Activated T-cell treated with anti-CD3 and anti-CD28 coated beads for 1 hour (primary cell): ENCODE measurements around the gene SOX5.
"Not testable (repeated sequence)": the region's sequence is repeated elsewhere in the genome, so short reads cannot be mapped to it uniquely, and the experiment has no call there.

Source experiments
- DNase-seq: peaks from one replicate; pipeline ENCODE4 v3.0.0-alpha.2; 2020; ENCODE audit warnings: low read depth

The SOX5 gene

DNA sequence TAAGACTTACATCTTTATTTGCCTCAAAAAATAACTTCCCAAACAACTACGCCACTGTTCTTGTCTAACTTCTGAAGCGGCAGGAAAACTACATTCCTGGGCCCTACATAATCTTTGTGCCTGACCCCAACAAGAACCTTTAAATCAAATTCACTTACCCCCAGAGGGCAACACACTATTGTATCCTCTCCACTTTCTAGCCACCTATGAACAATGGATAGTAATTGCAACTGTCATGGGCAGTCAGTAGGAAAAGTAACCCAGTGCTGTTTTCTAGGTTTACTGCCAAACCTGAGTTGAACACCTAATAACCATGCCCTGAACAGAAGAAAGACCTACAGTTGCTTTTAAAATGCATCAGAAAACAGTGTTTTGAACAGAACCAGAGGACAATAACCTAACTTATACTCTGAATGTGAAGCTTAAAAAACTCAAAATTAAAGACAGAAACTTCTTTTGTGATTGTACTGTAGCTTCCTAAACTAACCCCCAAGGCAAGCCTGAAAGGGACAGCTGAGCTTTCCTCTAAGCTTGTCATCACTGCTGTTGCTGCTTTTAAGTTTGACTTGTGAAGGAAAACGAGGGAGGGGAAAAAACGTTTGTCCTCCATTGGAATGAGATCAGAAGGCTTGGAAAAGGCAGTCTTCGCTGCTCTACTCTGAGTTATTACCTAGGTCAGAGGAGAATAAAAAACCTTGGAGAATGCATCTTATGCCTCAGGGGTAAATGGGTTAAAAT is 195.7 kb downstream of the SOX5 start:
- no peak for DNase-seq

DNA sequence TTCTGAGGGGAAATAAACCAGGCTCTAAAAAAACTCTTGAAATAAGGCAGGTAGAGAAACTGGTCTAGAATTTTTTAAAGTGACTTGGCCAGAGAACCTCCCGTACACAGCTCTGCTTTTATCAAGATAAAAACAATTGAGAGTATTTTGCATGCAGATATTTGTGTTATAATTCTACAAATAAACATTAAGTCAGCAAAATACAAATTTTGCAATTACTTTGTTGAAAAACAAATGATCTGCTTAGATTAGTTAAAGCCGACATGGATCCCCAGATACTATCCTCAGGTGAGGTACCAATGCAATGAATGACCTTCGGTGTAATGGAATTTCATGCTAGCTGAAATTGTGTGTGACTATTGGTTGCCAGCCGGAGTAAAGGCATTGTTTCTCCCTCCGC is 197.2 kb downstream of the SOX5 start:
- no peak for DNase-seq

DNA sequence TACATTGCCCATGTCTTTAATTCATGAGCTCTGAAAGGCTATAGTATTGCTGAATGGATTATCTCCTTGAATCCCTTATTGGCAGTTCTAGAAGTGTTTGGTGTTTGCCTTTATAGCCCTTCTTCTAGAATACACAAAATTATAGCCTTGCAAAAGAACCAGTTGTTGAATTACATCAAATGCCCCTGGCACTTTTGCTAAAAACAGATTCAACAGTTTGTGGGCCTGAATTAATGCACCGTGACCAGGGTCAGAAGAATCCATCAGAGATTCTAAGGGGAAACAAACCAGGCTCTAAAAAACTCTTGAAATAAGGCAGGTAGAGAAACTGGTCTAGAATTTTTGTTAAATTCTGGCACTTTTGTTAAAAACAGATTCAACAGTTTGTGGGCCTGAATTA is 197.8 kb downstream of the SOX5 start:
- no peak for DNase-seq

DNA sequence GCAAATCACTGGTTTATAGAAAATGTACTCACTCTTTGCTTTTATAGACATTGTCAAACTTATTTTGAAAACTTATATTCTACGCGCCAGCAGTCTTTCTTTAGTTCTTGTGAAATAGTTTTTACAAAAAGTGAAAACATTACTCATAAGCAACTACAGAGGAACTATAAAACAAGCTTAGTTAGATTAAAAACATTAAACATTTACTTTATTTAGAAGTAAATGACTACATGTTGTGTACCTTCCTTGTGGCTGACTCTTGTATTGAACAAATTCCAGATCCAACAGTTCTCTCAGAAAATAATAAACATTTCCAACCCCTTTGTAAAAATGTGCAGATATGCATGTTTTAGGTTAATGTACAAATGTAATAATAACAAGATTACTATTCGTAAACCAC is 198.5 kb downstream of the SOX5 start:
- DNase-seq = no peak

DNA sequence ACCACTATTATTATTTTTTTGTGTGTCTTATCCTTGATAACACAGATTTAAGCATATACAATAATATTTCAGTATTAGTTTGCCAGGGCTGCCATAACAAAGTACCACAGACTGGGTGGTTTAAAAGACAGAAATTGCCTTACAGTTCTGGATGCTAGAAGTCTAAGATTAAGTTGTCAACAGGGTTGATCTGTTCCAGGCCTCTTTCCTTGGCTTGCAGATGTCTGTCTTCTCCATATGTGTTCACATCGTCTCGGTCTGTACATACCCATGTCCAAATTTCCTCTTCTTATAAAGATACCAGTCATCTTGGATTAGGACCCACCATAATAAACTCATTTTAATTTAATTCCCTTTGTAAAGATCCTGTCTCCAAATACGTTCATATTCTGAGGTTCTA is 204.8 kb downstream of the SOX5 start:
- DNase-seq = no peak

DNA sequence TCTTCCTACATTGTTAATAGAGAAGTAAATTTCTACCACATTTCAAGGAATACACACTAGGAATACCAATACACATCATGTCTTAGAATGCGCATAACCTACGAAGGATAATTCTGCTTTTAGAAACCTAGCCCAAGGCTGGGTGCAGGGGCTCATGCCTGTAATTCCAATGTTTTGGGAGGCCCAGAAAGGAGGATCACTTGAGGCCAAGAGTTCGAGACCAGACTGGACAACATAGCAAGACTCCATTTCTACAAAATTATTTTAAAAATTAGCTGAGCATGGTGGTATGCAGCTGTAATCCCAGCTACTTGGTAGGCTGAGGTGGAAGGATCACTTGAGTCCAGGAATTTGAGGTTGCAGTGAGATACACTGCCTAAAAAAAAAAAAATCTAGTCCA is 206.9 kb downstream of the SOX5 start:
- DNase-seq = no peak

DNA sequence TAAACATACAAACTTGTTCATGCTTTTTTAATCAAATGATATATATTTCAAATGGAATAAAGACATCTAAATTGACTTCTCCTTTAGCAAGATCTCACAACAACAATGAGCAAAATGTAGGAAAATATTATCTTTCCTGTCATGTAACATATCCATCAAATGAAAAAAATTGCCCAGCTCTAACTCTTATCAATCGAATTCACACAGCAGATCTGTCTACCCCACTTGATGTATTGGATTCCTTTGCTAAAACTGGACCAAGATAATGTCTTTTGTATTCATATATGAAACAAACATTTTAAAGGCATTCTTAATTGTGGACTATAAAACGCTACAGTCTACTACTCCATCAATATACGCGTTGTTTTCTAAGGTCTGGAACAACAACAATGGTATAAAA is 218.0 kb downstream of the SOX5 start:
- DNase-seq = no peak

DNA sequence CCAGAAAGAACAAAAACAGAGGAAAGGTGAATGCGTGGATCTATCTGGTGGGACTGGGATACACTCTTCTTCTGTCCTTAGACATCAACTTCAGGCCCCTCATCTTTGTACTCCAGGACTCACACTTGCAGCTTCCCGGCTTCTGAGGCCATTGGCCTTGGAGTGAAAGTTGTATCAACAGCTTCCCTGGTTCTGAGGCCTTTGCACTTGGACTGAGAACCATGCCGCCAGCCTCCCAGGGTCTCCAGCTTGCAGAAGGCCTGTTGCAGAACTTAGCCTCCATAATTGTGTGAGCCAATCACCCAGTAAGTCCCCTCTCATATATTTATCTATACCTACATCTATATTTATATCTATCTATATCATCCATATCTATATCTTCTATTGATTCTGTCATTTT is 218.4 kb downstream of the SOX5 start:
- DNase-seq = no peak

DNA sequence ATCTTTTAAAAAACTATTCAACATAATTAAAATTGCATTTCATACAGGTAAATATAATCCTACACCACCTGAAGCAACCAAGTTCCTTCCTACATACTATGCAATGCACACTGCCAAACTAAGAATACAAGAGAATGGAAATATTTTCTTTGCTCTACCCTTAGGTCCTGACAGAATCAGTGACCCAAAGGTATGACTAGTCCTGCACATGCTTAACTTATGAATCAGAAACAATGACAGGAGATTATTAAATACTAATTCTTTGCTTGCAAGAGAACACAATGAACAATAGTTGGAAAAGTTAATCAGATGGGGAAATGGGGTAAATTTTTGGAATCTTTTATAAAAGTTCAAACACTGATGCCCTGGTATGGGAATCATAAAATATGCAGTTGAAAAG is 220.1 kb downstream of the SOX5 start:
- DNase-seq = no peak

DNA sequence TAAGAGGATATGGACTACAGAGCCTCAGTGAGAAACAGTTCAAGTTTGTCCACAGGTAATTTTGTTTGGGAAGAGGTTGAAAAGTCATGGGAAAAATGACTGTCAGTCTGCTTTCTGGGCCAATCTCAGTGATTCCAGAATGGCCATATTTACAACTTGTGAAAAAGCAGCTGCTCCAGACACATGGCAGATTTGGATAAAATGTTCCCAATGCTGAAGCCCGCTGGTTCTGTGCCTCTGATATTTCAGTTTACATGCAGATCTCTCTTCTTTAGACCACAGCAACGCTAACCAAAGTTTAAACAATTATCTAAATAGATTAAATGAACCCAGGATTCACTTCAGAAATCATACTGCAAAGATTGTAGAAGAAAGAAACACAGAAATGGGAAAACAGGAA is 222.8 kb downstream of the SOX5 start:
- DNase-seq = no peak

DNA sequence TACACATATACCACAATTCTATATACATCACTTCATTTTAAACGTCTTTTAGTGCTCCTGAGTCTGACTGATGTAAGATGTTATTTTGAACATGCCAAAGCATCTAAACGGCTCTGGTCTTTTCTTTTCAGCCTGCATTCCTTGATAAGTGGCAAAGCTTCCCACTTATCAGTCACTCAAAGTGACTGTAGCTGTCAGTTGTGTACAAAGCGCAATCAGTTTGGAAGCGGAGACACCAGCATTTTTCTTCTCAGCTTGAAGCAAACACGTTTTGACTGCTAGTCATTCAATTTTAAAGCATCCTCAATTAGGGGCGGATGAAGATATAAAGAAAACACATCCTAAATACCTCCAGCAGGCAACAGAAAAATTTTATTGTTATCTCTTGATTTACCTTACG is 226.8 kb downstream of the SOX5 start:
- no peak for DNase-seq

DNA sequence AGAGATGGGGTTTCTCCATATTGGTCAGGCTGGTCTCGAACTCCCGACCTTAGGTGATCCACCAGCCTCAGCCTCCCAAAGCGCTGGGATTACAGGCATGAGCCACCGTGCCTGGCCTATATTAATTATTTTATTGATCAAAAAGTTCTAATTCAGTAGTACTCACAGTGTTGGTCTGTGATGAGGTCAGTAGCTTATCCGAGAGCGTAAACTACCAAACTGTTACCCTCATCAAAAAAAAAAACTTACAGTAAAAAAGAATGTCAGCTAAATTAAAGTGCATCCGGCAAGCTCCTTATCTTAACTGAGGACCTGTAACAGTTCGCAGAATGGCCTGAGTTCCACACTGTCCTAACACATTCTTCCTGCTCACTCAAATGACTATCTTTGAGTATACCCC is 228.2 kb downstream of the SOX5 start:
- no peak for DNase-seq

DNA sequence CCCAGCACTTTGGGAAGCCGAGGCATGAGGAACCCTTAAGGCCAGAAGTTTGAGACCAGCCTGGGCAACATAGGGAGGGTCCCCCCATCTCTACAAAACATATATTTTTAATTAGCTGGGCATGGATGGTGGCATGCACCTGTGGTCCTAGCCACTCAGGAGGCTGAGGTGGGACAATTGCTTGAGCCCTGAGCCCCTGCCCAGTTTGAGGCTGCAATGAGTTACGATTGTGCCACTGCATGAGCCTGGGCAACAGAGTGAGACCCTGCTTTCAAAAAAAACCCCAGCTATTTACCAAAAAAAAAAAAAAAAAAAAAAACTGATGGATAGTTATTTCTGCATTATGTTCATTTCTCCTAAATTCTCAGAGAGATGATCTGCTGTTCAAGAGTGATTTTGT is 230.0 kb downstream of the SOX5 start:
- DNase-seq = no peak

DNA sequence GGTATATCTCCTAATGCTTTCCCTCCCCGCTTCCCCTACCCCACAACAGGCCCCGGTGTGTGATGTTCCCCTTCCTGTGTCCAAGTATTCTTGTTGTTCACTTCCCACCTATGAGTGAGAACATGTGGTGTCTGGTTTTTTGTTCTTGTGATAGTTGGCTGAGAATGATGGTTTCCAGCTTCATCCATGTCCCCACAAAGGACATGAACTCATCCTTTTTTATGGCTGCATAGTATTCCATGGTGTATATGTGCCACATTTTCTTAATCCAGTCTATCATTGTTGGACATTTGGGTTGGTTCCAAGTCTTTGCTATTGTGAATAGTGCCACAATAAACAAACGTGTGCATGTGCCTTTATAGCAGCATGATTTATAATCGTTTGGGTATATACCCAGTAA is 239.1 kb downstream of the SOX5 start:
- not testable (repeated sequence) for DNase-seq

DNA sequence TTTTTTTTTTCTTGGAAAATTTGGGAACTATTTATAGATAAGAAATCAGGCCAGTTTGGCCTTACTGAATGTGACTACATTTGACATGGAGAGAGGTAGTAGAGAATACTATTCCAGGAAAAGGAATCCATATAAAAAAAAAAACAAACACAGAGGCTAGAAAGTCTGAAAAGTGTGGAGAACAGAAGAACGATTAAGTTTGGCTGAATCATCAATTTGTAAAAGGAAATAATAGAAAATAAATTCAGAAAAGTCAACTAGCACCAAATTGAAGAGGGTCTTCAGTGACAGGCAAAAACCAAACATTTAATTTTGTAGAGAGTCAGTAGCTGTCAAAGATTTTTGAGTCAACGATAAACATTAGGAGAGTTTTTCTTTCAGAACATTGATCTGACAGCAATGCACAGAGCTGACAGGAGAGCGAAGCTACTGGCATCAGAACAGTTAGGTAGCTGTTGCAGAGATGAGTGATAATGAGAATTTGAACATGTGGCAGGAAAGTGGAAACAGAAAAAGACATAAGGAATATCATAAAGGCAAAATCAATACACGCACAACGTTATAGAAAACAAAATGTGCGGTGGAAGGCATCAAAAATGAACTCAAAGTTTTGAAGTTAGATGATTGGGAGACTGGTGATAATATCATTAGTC is 241.2 kb downstream of the SOX5 start:
- DNase-seq = no peak

DNA sequence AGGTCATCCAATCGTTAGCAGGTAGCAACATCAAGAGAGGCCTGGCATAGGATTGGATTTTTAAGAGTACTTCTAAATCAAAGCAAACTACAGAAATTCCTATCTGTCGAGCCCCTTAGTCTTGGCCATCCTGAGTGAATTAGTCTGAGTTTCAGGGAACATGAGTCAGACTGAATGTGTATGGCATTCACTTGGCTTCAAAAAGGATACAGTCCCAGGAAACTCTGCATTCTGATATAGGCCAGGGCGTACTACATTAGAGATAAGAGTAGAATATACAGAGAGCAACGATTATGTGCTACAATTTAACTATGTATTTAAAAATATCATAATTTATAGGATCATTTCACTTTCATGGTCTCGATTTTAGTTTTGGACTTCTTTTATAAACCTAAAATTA is 242.2 kb downstream of the SOX5 start:
- no peak for DNase-seq

DNA sequence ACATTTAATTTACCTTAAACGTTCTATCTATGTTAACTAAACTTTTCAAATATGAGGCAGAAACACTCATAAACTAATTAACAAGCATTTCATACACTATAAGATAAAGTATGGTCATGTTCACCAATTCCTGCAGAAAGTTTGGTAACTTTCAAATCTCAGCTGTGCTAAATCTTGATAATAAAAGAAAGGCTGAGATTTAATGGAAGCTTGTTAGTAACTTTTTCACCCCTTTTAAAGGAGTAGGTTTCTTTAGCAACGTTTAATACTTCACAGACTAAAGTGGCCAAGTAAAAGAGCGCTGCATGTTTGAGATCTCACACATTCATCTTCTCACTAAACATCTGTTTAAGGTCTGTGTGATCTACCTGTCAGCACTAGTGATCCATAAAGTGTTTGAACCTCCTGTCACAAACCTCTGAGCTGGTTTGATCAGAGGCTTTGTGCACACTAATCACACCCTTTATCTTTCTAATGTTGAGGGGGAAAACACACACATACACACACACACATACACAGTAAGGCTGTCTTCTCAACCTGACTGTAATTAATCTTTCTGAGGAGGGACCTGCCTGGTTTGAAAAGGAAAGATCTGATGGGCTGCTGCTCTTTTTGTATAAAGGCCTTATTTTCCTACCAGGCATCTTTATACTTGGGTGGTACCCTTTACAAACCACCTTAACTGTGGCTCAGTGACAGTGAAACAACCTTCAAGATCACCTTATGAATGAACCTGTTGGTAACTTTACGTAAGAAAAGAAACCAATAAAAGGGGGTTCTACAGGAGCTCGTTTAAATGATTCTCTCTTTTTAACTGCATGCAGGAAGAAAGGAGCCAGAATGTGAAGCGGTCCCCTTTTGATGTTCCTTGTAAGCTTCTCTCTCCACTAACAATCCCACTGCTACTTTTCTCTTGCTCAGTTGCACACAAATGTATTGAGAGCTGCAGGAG is 244.2 kb downstream of the SOX5 start:
- no peak for DNase-seq

DNA sequence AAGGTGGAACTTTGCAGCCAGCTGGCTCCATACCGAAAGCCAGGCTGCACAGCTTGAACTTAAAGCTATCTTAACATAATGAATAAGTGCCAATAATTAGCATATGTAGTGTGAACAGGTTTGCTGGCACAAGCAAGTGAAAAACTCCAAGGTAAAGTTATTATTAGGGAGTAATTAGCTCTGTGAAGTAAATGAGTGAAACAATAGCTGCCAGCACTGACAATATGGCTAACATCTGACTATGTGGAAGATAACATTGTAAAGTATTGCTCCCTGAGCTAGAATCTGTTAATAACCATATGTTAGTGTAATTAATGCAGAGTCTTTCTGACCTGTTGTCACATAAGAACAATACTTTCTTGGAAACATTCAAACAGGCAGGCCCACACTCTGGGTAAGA is 246.4 kb downstream of the SOX5 start:
- DNase-seq = no peak

DNA sequence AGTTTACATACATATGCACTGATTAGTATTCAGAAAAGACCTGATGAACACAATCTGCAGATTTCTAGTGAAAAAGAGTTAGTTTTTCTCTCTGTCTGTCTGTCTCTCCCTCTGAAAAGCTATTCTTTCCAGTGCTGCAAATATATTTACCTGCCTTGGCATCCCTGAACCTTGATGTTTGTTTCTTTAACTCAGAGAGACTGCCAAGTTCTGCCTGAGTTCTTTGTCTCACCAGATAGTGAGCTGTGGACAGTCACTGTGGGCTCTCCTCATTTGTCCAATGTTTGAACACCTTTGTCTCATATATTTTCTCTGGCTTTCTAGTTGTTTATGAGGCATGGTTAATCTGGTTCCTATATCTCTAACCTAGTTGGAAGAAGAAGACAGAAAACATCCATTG is 250.4 kb downstream of the SOX5 start:
- no peak for DNase-seq

DNA sequence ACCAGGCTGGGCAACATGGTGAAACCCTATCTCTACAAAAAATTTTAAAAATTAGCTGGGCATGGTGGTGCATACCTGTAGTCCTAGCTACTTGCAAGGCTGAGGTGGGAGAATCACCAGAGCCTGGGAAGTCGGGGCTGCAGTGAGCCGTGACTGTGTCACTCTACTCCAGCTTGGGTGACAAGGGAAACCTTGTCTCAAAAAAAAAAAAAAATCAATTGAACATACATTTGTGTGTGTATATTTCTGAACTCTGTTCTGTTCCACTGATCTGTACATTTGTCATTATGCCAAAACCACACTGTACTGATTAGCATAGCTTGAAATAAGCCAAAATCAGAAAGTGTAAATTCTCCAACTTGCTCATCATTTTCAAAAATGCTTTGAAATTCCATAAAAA is 254.6 kb downstream of the SOX5 start:
- no peak for DNase-seq

DNA sequence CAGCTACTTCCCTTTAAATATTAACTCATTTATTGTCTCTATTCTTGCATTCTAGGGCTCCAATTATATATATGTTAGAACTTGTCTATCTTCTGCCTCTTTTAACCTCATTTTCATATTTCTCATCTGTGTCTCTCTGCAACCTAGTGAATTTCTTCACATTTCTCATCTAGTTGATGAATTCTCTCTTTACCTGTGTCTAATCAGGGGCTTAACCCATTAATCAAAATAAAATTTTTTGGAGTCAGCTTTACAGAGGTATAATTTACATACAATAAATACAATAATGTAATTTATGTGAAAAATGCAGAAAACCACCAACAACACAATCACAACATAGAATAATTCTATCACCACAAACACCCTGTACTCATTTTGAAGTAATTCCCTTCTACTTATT is 255.2 kb downstream of the SOX5 start:
- no peak for DNase-seq

DNA sequence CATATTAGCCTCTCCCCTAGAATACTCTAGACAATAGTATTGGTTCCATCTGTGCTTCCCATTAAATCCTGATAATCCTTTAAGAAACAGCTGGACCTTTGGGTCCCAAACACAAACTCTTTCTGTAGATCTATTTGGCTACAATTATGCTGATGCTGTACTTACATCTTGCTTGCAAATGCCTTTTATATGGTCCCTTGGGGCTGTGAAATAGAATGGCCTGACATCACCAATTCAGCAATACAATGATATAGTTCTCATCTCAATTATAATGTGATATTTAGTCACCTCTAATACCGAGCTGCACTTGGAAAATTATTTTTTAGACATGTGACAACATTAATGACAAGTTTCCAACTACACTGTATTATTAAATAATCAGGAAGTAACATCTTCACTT is 261.5 kb downstream of the SOX5 start:
- no peak for DNase-seq

DNA sequence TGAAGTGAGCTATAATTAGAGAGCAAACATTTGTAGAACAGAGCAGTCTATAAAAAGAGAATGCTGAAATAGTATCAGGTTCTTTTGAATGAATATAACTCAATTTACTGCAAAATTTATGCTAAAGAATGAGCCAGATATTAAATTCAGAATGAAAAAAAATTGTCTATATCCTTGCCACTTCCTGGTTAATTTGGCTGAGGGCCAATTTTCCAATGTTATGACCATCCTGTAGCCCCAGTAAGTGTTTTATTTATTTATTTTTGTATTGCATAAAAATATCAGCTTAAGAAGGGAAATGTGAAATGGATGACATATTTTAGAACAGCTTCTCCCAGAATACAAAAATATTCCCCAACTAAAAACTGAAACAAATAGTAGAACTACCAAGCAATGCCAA is 263.4 kb downstream of the SOX5 start:
- DNase-seq = no peak
